Stimulated activated CD8-positive, alpha-beta memory T cell treated with anti-CD3 and anti-CD28 coated beads, Interleukin-7, amount 100 ng/mL, for 48 hours (primary cell): Measurements from ENCODE around the gene PAX4.

Source experiments
- DNase-seq, 2 donors: peaks; one replicate each; pipeline ENCODE4 v3.0.0-alpha.2; 2020; ENCODE audit warnings: low read depth in 1 of 2; ENCODE audit errors: extremely low read depth in 1 of 2

Gene PAX4

DNA sequence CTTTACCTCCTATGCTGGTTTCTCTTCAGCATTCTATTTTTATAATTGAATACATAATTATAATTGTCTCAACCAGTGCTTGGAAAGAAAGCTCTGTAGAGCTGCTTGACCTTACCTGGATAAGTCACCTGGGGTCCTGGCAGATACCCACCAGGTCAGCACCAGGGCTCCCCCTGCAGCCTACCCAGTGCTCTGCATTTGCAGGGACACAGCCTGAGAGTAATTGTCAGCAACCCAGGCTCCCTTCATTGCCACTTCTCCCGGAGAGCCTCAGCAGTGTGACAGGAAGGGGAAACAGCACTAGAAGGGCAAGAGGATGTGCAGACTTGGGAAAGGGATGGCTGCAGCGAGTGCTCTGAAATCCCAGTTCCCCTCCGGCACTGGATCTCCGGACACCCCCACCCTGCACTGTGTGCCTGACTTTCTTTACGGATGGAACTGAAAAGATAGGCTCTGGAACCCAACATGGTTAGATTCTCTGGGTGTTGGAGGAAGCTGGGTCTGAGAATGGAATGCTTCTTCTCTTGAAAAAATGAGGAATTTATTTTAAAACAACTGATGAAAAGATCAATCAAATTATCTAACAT lies 11.4 kb upstream of the PAX4 start:
- peak in 1 of 2 donors; percentile 9 for DNase-seq

DNA sequence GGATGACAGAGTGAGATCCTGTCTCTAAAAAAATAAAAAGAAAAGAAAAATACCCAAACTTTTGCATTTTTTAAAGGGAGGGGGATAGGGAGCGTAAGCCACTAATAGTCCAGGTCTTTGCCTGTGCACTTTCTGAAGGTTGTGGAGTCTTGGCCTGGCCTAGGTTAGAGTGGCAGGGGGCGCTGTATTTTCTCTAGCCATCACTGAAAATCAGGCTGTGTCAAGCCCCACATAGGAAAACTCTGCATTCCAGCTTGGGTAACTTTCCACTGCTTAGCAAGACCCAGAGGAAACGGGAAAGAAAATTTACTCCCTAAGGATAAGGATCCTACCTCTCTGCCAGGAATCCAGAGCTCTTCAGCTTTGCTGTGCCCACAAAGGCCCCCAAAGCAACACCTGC lies 10.5 kb upstream of the PAX4 start:
- DNase-seq, result no peak

DNA sequence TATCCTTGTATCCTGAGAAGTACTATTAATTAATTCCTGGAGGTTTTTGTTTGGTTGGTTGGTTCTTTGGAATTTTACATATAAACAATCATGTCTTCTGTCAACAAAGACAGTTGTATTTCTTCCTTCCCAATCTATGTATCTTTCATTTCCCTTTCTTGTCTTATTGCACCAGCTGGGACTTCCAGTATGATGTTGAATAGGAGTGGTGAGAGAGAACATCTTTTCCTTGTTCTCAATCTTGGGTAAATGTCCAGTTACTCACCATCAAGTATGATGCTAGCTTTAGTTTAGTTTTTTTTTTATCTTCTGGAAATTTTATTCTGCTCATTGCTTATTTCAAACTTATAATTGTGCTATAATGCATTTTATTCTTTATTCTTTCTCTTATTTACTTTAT lies 7.4 kb upstream of the PAX4 start:
- no peak for DNase-seq

DNA sequence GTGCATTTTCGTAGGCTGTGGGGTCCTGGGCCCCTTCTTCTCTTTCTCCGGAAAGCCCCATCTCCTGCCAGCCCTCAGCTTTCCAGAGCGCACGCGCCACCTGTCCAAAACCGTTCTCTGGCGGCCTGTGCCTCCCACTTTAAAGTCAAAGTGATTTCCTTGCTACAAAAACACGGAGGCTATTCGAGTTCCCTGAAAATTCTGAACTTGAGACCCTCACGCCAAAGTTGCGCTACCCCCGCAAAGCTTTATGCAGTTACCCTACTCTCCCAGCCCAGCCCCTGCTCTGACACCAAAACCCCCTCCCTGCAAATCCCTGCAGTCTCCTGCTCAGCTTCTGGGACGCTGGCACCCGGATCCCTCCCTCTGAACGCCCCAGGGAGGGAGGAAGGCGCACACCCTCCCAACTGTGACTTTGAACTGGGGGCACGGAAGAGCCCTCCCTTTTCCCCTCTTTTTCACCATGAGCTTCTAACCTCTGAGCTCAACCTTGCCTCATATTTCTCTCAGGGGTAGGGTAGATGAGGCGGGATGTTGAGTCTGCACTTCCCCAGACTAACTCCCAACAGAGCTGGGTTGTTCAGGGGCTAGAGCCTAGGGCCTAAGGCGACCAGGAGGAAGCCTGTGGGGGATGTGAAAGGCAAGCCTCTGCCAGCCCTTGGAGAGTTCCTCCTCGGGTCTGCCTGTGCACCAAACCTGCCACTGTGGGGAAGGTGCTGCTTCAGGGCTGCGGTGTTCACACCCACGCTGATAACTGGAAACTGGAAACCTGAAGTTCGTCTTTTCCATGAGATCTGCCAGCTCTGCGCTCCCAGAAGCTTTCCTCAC lies 2.7 kb upstream of the PAX4 start:
- no peak for DNase-seq

DNA sequence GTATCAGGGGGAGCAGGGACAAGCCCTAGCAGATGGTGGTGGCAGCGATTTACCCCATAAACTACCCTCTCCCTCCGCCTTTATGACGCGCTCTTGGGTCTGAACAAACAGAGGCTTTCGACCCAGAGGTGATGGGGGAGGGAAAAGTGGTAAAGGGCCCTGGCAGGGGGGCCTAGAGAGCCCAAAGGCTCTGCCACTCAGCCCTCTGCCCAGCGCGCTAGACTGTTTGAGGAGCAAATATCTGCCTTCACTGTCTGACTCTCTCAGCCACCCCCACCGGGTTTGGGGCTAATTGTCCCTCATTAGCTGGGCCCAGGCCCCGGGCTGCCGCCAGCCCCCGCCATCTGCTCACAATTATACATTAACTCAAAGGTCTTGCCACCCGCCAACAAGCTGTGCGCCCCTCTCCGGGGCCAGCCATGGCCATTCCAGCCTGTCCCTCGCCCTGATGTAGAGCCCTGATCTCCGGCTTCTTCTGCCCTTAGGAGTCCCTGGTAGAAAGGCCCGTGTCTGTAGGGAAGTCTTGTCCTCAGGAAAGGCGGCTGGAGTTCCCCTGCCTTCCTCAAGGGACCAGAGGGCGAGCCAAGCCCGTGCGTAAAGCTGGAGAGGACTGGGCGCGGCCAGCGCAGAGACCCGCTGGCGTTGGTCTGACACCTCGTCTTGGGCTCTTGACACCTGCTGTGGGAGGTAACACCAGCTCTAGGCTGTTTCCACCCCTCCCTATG lies 1.9 kb upstream of the PAX4 start:
- DNase-seq, result no peak

DNA sequence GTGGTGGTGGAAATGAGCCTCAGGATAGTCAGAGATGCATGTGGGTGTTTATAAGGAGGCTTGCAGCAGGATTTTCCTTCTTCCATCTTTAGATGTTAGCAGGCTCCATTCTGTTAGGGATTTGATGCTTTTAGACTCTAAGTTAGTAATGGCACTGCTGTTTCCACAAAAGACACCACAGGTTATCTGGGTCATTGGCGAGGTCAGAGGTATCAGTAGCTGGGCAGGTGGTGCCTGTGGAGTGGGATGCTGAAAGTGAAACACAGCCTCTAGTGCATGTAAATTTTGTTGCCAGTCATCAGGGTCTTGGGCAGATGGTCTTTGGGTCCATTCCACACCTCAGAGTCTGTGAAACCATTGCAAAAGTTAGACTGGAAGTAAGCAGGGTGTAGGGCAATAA lies 833 bp upstream of the PAX4 start:
- no peak for DNase-seq

DNA sequence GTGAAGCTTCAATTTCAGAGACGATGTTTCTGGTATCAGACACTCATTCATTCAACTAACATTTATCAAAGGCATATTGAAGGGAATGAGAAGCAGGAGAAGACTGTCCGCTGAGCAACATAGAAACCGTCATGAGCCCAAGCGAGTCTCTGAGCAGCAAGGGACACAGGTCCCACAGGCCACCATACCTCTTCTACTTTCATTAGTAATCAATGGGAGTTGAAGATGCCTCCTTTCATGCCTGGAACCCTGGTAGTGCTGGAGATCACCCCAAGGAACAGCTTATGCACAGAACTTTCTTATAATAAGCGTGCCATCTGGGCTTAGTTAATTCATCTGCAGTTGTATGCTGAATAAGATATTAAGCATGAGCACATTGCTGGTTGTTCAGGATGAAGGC lies 1.2 kb downstream of the PAX4 start:
- DNase-seq, result no peak

DNA sequence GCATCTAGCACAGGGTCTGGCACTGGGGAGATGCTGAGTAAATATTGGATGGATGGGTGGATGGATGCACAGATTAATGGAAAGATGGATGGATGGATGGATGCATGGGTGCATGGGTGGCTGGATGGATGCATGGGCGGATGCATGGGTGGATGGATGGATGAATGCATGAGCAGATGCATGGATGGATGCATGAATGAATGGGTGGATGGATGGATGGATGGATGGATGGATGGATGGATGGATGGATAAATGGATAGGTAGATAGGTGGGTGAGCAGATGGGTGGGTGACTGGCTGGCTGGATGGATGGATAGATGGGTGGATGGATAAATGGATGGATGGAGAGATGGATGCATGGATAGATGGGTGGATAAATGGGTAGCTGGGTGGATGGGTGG lies 5.7 kb downstream of the PAX4 start:
- no peak for DNase-seq

DNA sequence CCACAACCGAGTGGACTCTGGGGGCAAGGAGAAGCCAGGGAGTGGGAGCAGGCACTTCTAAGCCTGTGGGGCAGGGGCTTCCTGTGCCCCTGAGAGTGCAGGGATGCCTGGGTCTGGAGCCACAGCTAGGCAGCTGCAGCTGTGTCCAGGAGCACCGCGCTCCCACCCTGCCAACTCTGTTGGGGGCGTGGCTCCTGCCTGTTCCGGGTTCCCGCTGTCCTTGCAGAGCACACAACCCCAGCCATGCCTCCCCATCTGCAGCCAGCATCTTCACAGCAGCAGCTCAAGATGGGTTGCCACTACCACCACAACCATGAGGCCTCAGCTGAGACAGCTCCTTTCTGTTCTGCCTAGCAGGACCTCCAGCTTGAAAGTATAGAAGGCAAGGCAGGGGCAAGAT lies 8.6 kb downstream of the PAX4 start:
- no peak for DNase-seq

DNA sequence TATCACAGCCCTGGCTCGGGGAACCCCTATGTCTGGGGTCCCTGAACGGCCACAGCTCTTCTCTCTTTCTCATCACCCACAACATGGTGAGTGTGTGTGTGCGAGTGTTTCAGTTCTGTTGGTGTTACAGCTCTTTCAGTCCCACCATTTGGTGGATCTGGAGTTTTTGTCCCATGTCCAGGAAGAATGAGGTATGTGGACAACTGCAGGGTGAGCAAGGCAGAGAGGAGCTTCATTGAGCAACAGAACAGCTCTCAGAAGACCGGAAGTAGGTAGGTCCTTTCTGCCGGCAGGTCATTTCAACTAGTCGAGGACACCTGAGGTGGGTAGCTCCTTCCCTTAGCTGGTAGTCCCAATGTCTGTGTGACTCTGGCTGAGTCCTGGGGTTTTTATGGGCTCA lies 9.5 kb downstream of the PAX4 start:
- no peak for DNase-seq

DNA sequence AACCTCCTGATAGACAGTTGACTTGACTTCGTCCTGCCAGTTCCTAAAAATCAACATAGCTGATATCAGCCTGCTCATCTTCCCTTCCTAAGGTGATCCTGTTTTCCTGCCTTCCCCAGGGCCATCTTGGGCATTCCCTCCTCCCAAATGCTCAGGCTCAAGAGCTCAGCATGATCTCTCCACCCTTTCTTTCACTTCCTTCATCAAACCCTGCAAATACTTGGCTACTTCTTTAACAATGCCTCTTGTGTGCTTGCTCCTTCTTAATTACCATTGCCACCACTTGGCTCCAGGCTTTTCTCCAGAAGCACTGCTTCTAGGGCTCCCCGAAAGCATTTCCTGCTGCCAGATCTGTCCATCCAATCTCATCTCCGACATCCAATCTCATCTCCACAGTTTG lies 17.1 kb downstream of the PAX4 start:
- no peak for DNase-seq

DNA sequence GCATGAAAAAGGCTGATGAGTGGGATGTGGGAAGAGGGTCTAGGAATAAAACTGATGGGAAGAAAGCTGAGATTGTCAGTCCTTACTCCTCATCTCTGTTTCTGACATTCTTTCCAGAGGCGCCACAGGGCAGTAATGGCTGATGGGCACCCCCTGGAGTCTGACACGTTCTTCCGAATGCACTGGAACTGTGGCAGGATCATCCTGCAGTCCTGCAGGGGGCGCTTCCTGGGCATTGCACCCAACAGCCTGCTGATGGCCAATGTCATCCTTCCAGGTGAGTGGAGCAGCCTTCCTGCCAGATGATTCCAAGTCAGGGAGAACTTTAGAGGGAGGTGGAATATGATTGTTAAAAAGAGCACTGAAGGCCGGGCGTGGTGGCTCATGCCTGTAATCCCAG lies 19.6 kb downstream of the PAX4 start:
- DNase-seq, result no peak

DNA sequence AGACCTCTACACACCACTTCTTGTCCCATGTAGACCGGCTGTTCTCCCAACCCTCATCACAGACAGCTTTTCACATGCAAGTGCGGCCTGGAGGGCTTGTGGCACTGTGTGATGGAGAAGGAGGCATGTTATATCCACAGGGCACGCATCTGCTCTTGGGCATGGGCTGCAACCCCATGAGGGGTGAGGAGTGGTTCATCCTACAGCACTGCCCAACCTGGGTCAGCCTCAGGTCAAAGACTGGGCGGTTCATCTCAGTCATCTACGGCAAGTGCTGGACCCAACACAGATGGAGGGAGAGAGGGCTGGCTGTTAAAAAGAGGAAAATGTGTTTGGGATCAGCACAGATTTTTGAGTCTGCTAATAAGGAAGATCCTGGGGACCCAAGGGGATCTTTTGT lies 22.2 kb downstream of the PAX4 start:
- no peak for DNase-seq

DNA sequence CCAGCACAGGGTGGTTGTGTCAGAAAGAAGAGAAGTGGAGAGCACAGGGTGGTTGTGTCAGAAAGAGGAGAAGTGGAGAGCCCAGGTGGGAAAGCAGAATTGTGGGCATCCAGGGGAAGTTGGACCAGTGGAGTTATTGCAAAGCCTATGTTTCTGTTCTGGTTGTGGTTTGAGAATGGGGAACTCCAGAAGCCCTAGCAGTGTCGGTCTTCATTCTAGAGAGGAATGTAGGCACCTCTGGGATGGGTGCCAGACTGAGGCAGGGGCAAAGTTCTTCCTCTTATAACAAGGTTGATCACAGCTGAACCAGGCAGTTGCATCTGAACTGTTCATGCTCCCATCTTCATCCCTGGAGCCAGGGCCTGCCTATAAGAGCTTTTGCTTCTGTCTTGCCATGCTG lies 23.5 kb downstream of the PAX4 start:
- no peak for DNase-seq

DNA sequence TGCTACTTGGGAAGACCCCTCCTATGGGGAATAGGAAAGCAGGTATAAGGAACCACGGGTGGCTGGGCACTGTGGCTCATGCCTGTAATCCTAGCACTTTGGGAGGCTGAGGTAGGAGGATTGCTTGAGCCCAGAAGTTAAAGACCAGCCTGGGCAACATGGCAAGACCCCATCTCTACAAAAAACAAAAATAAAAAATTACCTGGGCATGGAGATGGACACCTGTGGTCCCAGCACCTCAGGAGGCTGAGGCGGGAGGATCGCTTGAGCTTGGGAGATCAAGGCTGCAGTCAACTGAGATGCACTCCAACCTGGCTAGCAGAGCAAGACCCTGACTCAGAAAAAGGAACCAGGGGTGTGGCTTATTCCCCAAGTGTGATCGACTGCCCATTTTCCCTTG lies 25.4 kb downstream of the PAX4 start:
- DNase-seq, result no peak

DNA sequence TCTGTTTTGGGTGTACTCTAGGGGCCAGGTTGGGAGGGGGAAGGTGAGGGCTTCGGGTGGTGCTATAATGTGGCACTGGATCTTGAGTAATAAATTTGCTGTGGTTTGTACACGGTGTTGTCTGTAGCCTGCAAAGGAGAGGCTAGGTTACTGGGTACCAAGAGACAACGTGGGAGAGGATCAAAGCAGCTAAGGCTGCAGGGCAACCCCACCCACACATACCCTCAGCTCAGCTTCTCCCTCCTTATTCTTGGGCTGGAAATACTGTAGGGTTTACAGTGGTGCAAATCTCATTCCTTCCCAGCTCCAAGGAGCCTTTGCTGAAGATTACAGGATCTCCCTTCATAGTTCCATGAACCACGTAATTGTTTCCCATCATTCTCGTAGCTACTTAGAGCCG lies 26.4 kb downstream of the PAX4 start:
- DNase-seq, result no peak

DNA sequence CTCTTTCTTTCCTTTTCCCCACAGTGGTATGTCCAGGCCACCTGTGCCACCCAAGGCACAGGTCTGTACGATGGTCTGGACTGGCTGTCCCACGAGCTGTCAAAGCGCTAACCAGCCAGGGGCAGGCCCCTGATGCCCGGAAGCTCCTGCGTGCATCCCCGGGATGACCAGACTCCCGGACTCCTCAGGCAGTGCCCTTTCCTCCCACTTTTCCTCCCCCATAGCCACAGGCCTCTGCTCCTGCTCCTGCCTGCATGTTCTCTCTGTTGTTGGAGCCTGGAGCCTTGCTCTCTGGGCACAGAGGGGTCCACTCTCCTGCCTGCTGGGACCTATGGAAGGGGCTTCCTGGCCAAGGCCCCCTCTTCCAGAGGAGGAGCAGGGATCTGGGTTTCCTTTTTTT lies 26.8 kb downstream of the PAX4 start:
- DNase-seq, result no peak

DNA sequence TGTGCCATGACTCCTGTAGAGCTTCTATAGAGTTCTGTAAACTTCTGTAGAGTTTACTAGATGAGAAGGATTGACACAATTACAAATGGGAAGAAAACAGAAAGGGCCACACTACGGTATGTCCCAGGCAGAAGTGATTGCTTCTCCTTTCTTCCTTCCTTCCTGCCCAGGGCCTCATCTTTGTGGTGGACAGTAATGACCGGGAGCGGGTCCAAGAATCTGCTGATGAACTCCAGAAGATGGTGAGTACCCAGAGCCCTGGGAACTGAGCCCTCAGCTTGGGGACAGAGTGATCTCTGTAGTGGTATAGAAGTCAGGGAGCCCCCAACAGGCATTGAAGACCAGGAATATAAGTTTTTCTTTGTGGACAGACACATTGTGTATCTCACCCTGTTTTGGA lies 28.0 kb downstream of the PAX4 start:
- no peak for DNase-seq

DNA sequence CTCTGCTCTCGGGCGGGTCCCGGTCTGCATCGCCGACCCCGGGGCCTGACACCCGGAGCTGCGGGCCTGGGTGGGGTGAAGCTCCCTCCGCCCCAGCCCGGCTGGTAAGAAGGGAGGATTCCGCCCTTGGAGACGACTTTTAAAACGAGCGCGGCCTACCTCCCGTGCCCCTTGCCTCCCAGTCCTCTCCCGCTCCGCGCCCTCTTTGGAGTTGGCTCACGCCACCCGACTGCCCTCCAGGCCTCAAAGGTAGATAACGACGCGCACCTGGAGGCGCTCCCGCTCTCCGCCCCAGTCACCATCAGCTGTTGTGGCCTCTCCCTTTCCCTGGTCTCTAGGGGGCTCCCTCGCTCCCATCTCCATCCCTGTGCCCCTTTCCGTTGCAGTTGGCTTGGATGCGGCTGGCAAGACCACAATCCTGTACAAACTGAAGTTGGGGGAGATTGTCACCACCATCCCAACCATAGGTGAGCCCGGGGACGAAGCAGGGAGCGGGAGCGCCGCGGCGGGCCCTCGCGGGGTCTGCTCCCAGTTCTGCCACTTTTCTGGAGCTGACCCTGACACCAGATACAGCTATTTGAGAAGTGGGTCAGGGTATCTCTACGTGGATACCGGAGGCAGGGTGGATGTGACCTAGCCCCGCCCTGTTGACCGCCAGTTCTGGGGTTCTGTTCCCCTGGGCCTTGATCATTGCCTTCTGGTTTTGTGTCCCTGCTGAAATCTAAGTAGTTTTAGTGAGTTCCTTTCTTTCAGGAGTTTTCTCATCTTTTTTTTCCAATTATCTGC lies 29.1 kb downstream of the PAX4 start:
- DNase-seq, result no peak

DNA sequence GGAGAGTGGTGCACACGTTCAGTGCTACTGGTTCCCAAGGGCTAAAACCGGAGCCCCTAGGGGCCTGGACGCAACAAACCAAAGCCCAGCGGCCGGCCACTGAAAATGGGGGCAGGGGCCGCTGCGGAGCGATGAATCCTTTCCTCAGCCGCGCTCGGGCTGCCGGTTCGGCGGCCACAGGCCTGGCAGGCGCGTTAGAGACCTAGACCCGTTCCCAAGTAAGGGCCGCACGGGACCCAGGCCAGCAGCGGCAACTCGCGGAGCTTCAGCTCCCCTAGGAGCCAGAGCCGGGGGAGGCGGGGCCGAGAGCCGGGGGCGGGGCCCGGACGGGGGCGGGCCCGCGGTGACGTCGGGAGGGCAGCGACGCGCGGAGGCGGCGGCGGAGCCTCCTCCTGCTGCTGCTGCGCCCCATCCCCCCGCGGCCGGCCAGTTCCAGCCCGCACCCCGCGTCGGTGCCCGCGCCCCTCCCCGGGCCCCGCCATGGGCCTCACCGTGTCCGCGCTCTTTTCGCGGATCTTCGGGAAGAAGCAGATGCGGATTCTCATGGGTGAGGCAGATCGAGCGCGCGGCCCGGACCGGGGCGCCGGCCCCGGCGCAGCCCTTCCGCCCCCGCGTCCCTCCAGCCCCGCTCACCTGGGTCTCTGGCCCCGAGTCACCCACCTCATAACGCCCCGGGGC lies 29.8 kb downstream of the PAX4 start, which contains the start of gene ARF5:
Gene ARF5 (plus strand): TSS at position 393 of the 678 bp plus-strand sequence. CDS start 88 bp downstream, at position 481.
- DNase-seq, result peak; percentile 67 to 75

DNA sequence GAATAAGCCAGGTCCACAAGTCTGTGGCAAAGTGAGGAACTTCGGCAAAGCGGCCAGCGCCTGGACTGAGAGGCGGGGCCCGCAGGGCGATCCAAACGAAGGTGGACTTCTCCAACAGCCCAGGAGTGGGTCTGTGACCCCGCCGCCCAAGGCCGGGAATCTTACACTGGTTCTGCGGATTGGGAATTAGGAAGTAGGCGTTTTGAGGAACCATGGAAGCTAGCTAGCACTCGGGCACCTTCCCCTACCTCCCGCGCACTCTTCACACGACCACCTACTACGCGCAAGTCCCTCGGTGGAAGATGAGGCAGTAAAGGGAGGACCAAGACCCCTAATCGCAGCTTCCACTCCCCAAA lies 30.3 kb downstream of the PAX4 start:
- no peak for DNase-seq
